Natural killer cell treated with Interleukin-12 subunit alpha and Interleukin-12 subunit beta and Interleukin-15 and Interleukin-18, amount 100 ng/mL, for 72 hours (primary cell): ENCODE measurements around the gene CYP3A5. TPM values are rescaled to one million over a fixed set of nuclear protein-coding genes. Genes with fewer than 3 reads are reported as not detected.
"Not testable (repeated sequence)": the region's sequence is repeated elsewhere in the genome, so short reads cannot be mapped to it uniquely, and the experiment has no call there.

Experiments used
- ATAC-seq, 2 donors: fragments of 150-1000 bp; cut with Tn5 transposase in 1 of 2; sonication (Bioruptor Pico), chemical (Tn5 transposase) in 1 of 2; 2 replicates each; pipeline ENCODE4 v1.10.0; 2021
- DNase-seq: peaks from one replicate; pipeline ENCODE4 v3.0.0; 2022; ENCODE audit warnings: low spot score
- H3K27ac Mint-ChIP-seq, 2 donors: 1 replicate in 1 of 2; 2 replicates in 1 of 2; pipeline ENCODE4 v1.8.0; 2022; ENCODE audit warnings: mixed read lengths in 2 of 2, mild to moderate bottlenecking in 1 of 2, moderate library complexity in 1 of 2
- H3K27me3 Mint-ChIP-seq, 2 donors: 1 replicate in 1 of 2; 2 replicates in 1 of 2; pipeline ENCODE4 v1.8.0; 2022; ENCODE audit warnings: mixed read lengths in 2 of 2
- H3K36me3 Mint-ChIP-seq: one replicate; pipeline ENCODE4 v1.8.0; 2022; ENCODE audit warnings: mixed read lengths
- H3K4me1 Mint-ChIP-seq, 2 donors: 1 replicate in 1 of 2; 2 replicates in 1 of 2; pipeline ENCODE4 v1.8.0; 2022; ENCODE audit warnings: low read depth in 2 of 2, mixed read lengths in 2 of 2, mild to moderate bottlenecking in 1 of 2
- H3K4me3 Mint-ChIP-seq: one replicate; pipeline ENCODE4 v1.8.0; 2022; ENCODE audit warnings: mixed read lengths
- H3K9me3 Mint-ChIP-seq: 2 replicates; pipeline ENCODE4 v1.8.0; 2022; ENCODE audit warnings: mixed read lengths
- total RNA-seq, 2 donors: library from RNA; stranded (reverse); gene quantifications; one replicate each; pipeline ENCODE4 v1.2.3, GENCODE V29; 2022

Gene CYP3A5
- total RNA-seq, 2 donors from 2014 or later: not detected

- H3K4me1 Mint-ChIP-seq: no peaks in the 10 kb centered on the region
- no peak for ATAC-seq
- peaks cover 0 to 3% of the 10 kb centered on the region in 2 donors for H3K27me3 Mint-ChIP-seq
- H3K27ac Mint-ChIP-seq: no peak overlapping the region
- DNase-seq: no peak
- peaks cover 5% of the 10 kb centered on the region for H3K36me3 Mint-ChIP-seq
- no peak overlapping the region for H3K4me3 Mint-ChIP-seq
- peaks cover 2% of the 10 kb centered on the region for H3K9me3 Mint-ChIP-seq
Observed at GRCh38 chr7:99694201-99694911, 14.6 kb upstream of the CYP3A5 start.

- H3K9me3 Mint-ChIP-seq: peaks cover 5% of the 10 kb centered on the region
- no peak overlapping the region for H3K4me3 Mint-ChIP-seq
- H3K36me3 Mint-ChIP-seq: peaks cover 10% of the 10 kb centered on the region
- DNase-seq (no peak), ATAC-seq (no peak)
- H3K27me3 Mint-ChIP-seq: peaks cover 5 to 6% of the 10 kb centered on the region in 2 donors
- H3K4me1 Mint-ChIP-seq: no peaks in the 10 kb centered on the region
- no peak overlapping the region for H3K27ac Mint-ChIP-seq
Observed at GRCh38 chr7:99693427-99694200, 13.8 kb upstream of the CYP3A5 start.

GRCh38 chr7:99693100-99693426, 13.3 kb upstream of the CYP3A5 start:
- ATAC-seq (no peak), DNase-seq (no peak)
- H3K27ac Mint-ChIP-seq: no peak overlapping the region
- H3K4me1 Mint-ChIP-seq: no peaks in the 10 kb centered on the region
- H3K9me3 Mint-ChIP-seq: peaks cover 5% of the 10 kb centered on the region
- H3K27me3 Mint-ChIP-seq: peaks cover 6 to 10% of the 10 kb centered on the region in 2 donors
- H3K4me3 Mint-ChIP-seq: no peak overlapping the region
- H3K36me3 Mint-ChIP-seq: peaks cover 15% of the 10 kb centered on the region

DNA sequence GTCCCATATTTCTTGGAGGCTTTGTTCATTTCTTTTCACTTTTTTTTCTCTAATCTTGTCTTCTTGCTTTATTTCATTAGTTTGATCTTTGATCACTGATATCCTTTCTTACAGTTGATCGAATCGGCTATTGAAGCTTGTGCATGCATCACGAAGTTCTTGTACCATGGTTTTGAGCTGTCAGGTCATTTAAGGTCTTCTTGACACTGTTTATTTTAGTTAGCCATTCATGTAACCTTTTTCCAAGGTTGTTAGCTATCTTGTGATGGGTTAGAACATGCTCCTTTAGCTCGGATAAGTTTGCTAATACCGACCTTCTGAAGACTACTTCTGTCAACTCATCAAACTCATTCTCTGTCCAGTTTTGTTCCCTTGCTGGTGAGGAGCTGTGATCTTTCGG, 12.8 kb upstream of the CYP3A5 start:
- not testable (repeated sequence) for H3K4me3 Mint-ChIP-seq, H3K4me1 Mint-ChIP-seq, ATAC-seq, DNase-seq, H3K27ac Mint-ChIP-seq, H3K9me3 Mint-ChIP-seq
- Mint-ChIP-seq H3K36me3 (peaks cover 15% of the 10 kb centered on the region), H3K27me3 (peaks cover 6 to 13% of the 10 kb centered on the region in 2 donors)

GRCh38 chr7:99691658-99692057, 11.9 kb upstream of the CYP3A5 start:
- H3K4me1 Mint-ChIP-seq, DNase-seq, H3K27ac Mint-ChIP-seq, ATAC-seq, H3K4me3 Mint-ChIP-seq: not testable (repeated sequence)
- peaks cover 21% of the 10 kb centered on the region for H3K36me3 Mint-ChIP-seq
- H3K27me3 Mint-ChIP-seq: peaks cover 11 to 13% of the 10 kb centered on the region in 2 donors
- peaks cover 10% of the 10 kb centered on the region for H3K9me3 Mint-ChIP-seq

GRCh38 chr7:99690918-99691317, 11.1 kb upstream of the CYP3A5 start:
- H3K9me3 Mint-ChIP-seq: peaks cover 10% of the 10 kb centered on the region
- not testable (repeated sequence) for H3K4me3 Mint-ChIP-seq

GRCh38 chr7:99685871-99686608, 6.2 kb upstream of the CYP3A5 start:
- H3K36me3 Mint-ChIP-seq: peaks cover 16% of the 10 kb centered on the region
- H3K27ac Mint-ChIP-seq, H3K4me1 Mint-ChIP-seq, ATAC-seq, H3K4me3 Mint-ChIP-seq, H3K9me3 Mint-ChIP-seq, DNase-seq: not testable (repeated sequence)
- peaks cover 13 to 19% of the 10 kb centered on the region in 2 donors for H3K27me3 Mint-ChIP-seq

More at GRCh38 chr7:99690918-99691317, 11.1 kb upstream of the CYP3A5 start:
- ATAC-seq, H3K4me1 Mint-ChIP-seq, H3K27ac Mint-ChIP-seq, DNase-seq: not testable (repeated sequence)
- peaks cover 21% of the 10 kb centered on the region for H3K36me3 Mint-ChIP-seq
- peaks cover 12 to 13% of the 10 kb centered on the region in 2 donors for H3K27me3 Mint-ChIP-seq

DNA sequence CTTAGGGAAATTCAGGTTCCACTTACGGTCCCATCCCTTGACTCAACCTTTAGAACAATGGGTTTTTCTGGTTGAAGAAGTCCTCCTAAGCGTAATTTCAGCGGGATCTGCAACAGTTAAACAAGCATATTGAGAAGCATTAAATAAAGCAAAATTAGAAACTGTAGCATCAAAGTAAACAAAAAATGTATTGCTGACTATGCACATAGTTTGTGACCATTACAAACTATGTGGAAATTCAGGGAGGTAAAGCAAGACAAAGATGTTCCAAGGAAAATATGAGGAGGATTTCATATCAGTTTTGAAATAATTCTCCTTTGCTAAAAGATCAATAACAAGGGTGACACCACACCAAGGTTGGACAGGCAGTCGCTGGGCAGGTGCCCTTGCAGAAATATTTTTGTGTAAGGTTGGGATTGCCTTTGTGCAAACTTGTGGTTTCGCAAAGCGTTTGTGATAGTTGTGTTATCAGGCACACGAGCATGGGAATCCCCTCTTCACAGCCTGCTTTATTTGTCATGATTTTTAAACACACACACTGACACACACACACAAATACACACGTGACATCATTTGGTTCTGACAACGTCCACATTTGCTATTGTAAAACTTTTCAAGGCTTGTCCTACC, 5.4 kb upstream of the CYP3A5 start:
- DNase-seq (no peak), ATAC-seq (no peak)
- Mint-ChIP-seq H3K4me1 (no peaks in the 10 kb centered on the region), H3K36me3 (peaks cover 16% of the 10 kb centered on the region), H3K4me3 (no peak overlapping the region), H3K9me3 (peaks cover 8% of the 10 kb centered on the region), H3K27me3 (peaks cover 13 to 21% of the 10 kb centered on the region in 2 donors), H3K27ac (no peak overlapping the region)

DNA sequence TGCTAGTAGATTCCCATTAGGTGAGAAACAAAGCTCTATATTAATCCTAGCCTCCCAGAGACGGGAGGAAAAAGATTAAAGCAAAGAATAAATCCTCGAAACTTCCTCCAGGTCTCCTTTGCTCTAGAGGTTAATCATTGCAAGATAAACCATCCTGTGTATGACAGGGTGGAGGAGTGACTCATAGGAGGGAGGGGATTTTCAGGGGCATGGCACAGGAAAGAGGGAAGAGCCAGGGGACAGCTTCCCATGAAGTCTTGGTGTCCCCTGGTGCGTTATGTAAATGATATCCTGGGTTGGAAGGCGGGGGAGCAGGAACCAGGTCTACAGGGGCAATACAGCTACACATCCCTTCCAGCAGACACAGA, 780 bp downstream of the CYP3A5 start:
- H3K27ac Mint-ChIP-seq: no peak overlapping the region
- peaks cover 0 to 11% of the 10 kb centered on the region in 2 donors for H3K27me3 Mint-ChIP-seq
- DNase-seq (no peak), ATAC-seq (no peak)
- H3K4me1 Mint-ChIP-seq: peaks cover 3 to 9% of the 10 kb centered on the region in 2 donors
- no peak overlapping the region for H3K4me3 Mint-ChIP-seq
- H3K9me3 Mint-ChIP-seq: no peaks in the 10 kb centered on the region
- H3K36me3 Mint-ChIP-seq: no peaks in the 10 kb centered on the region

DNA sequence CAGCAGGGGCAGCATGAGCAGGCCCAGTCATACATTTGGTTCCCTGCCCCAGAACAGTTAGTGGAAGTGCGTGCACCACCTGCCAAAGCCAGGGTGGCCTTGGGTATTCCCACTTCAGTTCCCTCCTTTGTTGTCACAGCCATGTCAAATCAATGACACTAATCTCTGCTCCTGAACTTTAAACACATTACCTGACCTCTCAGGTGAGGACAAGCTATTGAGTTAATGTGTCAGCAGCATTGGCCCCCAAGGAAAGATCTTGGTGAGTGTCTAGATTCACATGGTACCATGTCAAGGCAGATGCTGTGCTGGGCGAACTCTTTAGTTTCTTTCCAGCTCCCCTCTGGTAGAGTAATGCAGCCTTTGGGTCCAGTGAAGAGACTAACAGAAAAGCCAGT, 2.1 kb downstream of the CYP3A5 start:
- no peak for DNase-seq
- Mint-ChIP-seq H3K27me3 (peaks cover 0 to 7% of the 10 kb centered on the region in 2 donors), H3K36me3 (no peaks in the 10 kb centered on the region), H3K4me1 (peaks cover 3 to 9% of the 10 kb centered on the region in 2 donors), H3K9me3 (no peaks in the 10 kb centered on the region), H3K27ac (no peak overlapping the region), H3K4me3 (no peak overlapping the region)
- ATAC-seq: no peak

DNA sequence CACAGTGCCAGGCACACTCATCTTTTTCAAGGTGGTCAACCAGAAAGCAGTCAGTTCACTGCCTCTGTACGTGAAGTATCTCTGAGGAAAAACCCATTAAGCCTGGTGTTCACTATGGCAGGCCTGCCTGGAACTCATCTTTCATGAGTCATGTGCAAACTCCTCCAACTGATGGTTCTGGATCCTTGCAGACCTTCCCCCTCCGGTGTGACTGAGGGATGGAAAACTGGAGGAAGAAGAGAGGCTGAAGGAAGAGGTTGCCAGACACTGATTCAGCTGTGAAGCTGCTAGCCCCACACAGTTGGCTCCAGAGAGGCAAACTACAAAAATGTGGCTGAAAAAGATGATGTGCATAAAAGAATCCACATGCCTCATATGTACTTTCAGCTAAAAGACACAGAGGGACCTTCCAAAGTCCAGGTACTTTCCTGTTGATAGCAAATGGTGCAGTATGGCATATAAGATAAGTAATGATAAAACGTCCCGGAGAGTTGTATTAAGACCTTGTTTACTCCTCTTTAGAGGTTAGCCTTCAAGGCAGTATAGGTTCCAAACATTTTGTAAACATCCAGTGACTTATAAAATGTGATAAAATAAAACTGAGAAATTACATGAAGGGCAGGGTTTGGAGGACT, 2.7 kb downstream of the CYP3A5 start:
- no peak for DNase-seq
- no peak for ATAC-seq
- Mint-ChIP-seq H3K4me1 (peaks cover 3 to 9% of the 10 kb centered on the region in 2 donors), H3K4me3 (no peak overlapping the region), H3K9me3 (no peaks in the 10 kb centered on the region), H3K27me3 (peaks cover 0 to 6% of the 10 kb centered on the region in 2 donors), H3K27ac (no peak overlapping the region), H3K36me3 (no peaks in the 10 kb centered on the region)

- ATAC-seq: no peak
- no peaks in the 10 kb centered on the region for H3K9me3 Mint-ChIP-seq
- peak overlapping the region in 1 of 2 donors; percentile 62 for H3K27ac Mint-ChIP-seq
- no peak overlapping the region for H3K4me3 Mint-ChIP-seq
- peaks cover 0 to 1% of the 10 kb centered on the region in 2 donors for H3K27me3 Mint-ChIP-seq
- H3K4me1 Mint-ChIP-seq: peaks cover 3 to 9% of the 10 kb centered on the region in 2 donors
- no peaks in the 10 kb centered on the region for H3K36me3 Mint-ChIP-seq
- no peak for DNase-seq
Observed at GRCh38 chr7:99674995-99675742, 4.6 kb downstream of the CYP3A5 start.
